GM12872 (cell line): ENCODE data around the gene GRM7.

Experiments
- CTCF ChIP-seq: IDR thresholded peaks from 3 replicates; pipeline ENCODE4 v1.5.1; 2011; ENCODE audit warnings: low read depth, mild to moderate bottlenecking, low read length, moderate library complexity; ENCODE audit not compliant: insufficient read depth

GRM7 gene

GRCh38 chr3:7254251-7254650, 393.3 kb downstream of the GRM7 start:
- TF ChIP-seq CTCF: no peak

- no peak for TF ChIP-seq CTCF
Observed at GRCh38 chr3:7260975-7261374, 400.1 kb downstream of the GRM7 start.

- no peak for TF ChIP-seq CTCF
Observed at GRCh38 chr3:7263347-7264195, 402.7 kb downstream of the GRM7 start.

- no peak for TF ChIP-seq CTCF
Observed at GRCh38 chr3:7264196-7264526, 403.2 kb downstream of the GRM7 start.

- no peak for TF ChIP-seq CTCF
Observed at GRCh38 chr3:7265736-7266135, 404.8 kb downstream of the GRM7 start.

GRCh38 chr3:7266551-7266950, 405.6 kb downstream of the GRM7 start:
- no peak for TF ChIP-seq CTCF

GRCh38 chr3:7270731-7271130, 409.8 kb downstream of the GRM7 start:
- no peak for TF ChIP-seq CTCF
